Activated naive CD8-positive, alpha-beta T cell treated with anti-CD3 and anti-CD28 coated beads, Interleukin-2, amount 50 U/mL, for 24 hours (primary cell): ENCODE measurements around the gene KLF4.

ENCODE experiments used
- ATAC-seq: fragments of 150-1000 bp; cut with Tn5 transposase; one replicate; pipeline ENCODE4 v1.10.0; 2021
- DNase-seq: peaks from one replicate; pipeline ENCODE4 v3.0.0; 2021
- H3K27ac Mint-ChIP-seq: one replicate; pipeline ENCODE4 v1.8.0; 2021; ENCODE audit warnings: mild to moderate bottlenecking, mixed read lengths
- H3K27me3 Mint-ChIP-seq: one replicate; pipeline ENCODE4 v1.8.0; 2021; ENCODE audit warnings: mixed read lengths
- H3K36me3 Mint-ChIP-seq: one replicate; pipeline ENCODE4 v1.8.0; 2021; ENCODE audit warnings: low read depth, mixed read lengths
- H3K4me1 Mint-ChIP-seq: one replicate; pipeline ENCODE4 v1.8.0; 2021; ENCODE audit warnings: mixed read lengths
- H3K4me3 Mint-ChIP-seq: one replicate; pipeline ENCODE4 v1.8.0; 2021; ENCODE audit warnings: mild to moderate bottlenecking, moderate library complexity, mixed read lengths
- H3K9me3 Mint-ChIP-seq: one replicate; pipeline ENCODE4 v1.8.0; 2021; ENCODE audit warnings: mixed read lengths

The KLF4 gene

GRCh38 chr9:107443786-107444185, 45.8 kb downstream of the KLF4 start:
- Mint-ChIP-seq H3K4me1 (no peaks in the 10 kb centered on the region), H3K9me3 (no peaks in the 10 kb centered on the region), H3K27ac (no peak overlapping the region), H3K27me3 (no peaks in the 10 kb centered on the region), H3K36me3 (no peaks in the 10 kb centered on the region), H3K4me3 (no peak overlapping the region)
- no peak for DNase-seq
- ATAC-seq: no peak

GRCh38 chr9:107439991-107440456, 49.5 kb downstream of the KLF4 start:
- H3K36me3 Mint-ChIP-seq: no peaks in the 10 kb centered on the region
- no peak overlapping the region for H3K4me3 Mint-ChIP-seq
- no peak overlapping the region for H3K27ac Mint-ChIP-seq
- no peak for ATAC-seq
- DNase-seq: no peak
- no peaks in the 10 kb centered on the region for H3K9me3 Mint-ChIP-seq
- no peaks in the 10 kb centered on the region for H3K27me3 Mint-ChIP-seq
- no peaks in the 10 kb centered on the region for H3K4me1 Mint-ChIP-seq

- Mint-ChIP-seq H3K4me1 (no peaks in the 10 kb centered on the region), H3K27ac (no peak overlapping the region), H3K9me3 (no peaks in the 10 kb centered on the region), H3K27me3 (no peaks in the 10 kb centered on the region), H3K36me3 (no peaks in the 10 kb centered on the region), H3K4me3 (no peak overlapping the region)
- DNase-seq (no peak), ATAC-seq (no peak)
These were observed 51.1 kb downstream of the KLF4 start for GRCh38 chr9:107438211-107439031.

GRCh38 chr9:107437716-107438115, 51.9 kb downstream of the KLF4 start:
- Mint-ChIP-seq H3K36me3 (no peaks in the 10 kb centered on the region), H3K27ac (no peak overlapping the region), H3K4me3 (no peak overlapping the region), H3K4me1 (no peaks in the 10 kb centered on the region), H3K27me3 (no peaks in the 10 kb centered on the region), H3K9me3 (no peaks in the 10 kb centered on the region)
- DNase-seq: no peak
- ATAC-seq: no peak

GRCh38 chr9:107435415-107435814, 54.2 kb downstream of the KLF4 start:
- H3K27me3 Mint-ChIP-seq: no peaks in the 10 kb centered on the region
- no peak overlapping the region for H3K27ac Mint-ChIP-seq
- DNase-seq (no peak), ATAC-seq (no peak)
- H3K9me3 Mint-ChIP-seq: no peaks in the 10 kb centered on the region
- H3K4me3 Mint-ChIP-seq: no peak overlapping the region
- H3K36me3 Mint-ChIP-seq: no peaks in the 10 kb centered on the region
- no peaks in the 10 kb centered on the region for H3K4me1 Mint-ChIP-seq
